WTC11 (cell line): ENCODE data around the gene GLRA2. TPM values are rescaled to one million over a fixed set of nuclear protein-coding genes. Genes with fewer than 3 reads are reported as not detected.
"Not testable (repeated sequence)": the region's sequence is repeated elsewhere in the genome, so short reads cannot be mapped to it uniquely, and the experiment has no call there.

Experiments used
- ATAC-seq: fragments of 200-7000 bp; cut with Tn5 transposase; 2 replicates; pipeline ENCODE4 v1.10.0; 2021; ENCODE audit warnings: mild to moderate bottlenecking, moderate library complexity
- CTCF ChIA-PET: fragments of 300-600 bp; sonication (Branson Sonifier 250); formaldehyde crosslinking; loops from one replicate; lab custom pipeline; 2021; ENCODE audit warnings: antibody characterized with exemption; lab: Charles Lee
- POLR2A ChIA-PET: fragments of 350-600 bp; sonication (Branson Sonifier 250); formaldehyde crosslinking; loops from one replicate; lab custom pipeline; 2021; ENCODE audit warnings: antibody characterized with exemption; lab: Charles Lee
- DNase-seq: peaks from one replicate; pipeline ENCODE4 v3.0.0; 2021; ENCODE audit warnings: low spot score
- H3K27ac Mint-ChIP-seq: 2 replicates; pipeline ENCODE4 v1.8.0; 2021; ENCODE audit warnings: mixed read lengths
- H3K27me3 Mint-ChIP-seq: 2 replicates; pipeline ENCODE4 v1.8.0; 2021; ENCODE audit warnings: low read depth, mild to moderate bottlenecking, moderate library complexity, mixed read lengths
- H3K36me3 Mint-ChIP-seq: 2 replicates; pipeline ENCODE4 v1.8.0; 2021; ENCODE audit warnings: mixed read lengths
- H3K4me1 Mint-ChIP-seq: 2 replicates; pipeline ENCODE4 v1.8.0; 2022; ENCODE audit warnings: mixed read lengths
- H3K4me3 Mint-ChIP-seq: 2 replicates; pipeline ENCODE4 v1.8.0; 2021; ENCODE audit warnings: mild to moderate bottlenecking, moderate library complexity, mixed read lengths
- H3K9me3 Mint-ChIP-seq: 2 replicates; pipeline ENCODE4 v1.8.0; 2021; ENCODE audit warnings: mixed read lengths
- CDX4 ChIP-seq: fragments of 250-450 bp; sonication (Bioruptor Pico); IDR thresholded peaks from 2 replicates; pipeline ENCODE4 v1.9.0; 2021; ENCODE audit warnings: moderate library complexity, mild to moderate bottlenecking, inconsistent platforms, borderline replicate concordance
- E2F1 ChIP-seq: sonication (generic); formaldehyde crosslinking; IDR thresholded peaks from 2 replicates; pipeline ENCODE4 v1.8.0; 2022; ENCODE audit warnings: mild to moderate bottlenecking, missing genetic modification reagents
- MLX ChIP-seq: sonication (generic); formaldehyde crosslinking; IDR thresholded peaks from 2 replicates; pipeline ENCODE4 v1.8.1; 2023; ENCODE audit warnings: mild to moderate bottlenecking, missing genetic modification reagents, moderate library complexity
- MXD4 ChIP-seq: fragments of 250-450 bp; sonication (Bioruptor Pico); IDR thresholded peaks from 2 replicates; pipeline ENCODE4 v1.8.0; 2021; ENCODE audit warnings: mild to moderate bottlenecking, moderate library complexity, borderline replicate concordance
- NFE2L1 ChIP-seq: sonication (generic); formaldehyde crosslinking; IDR thresholded peaks from 2 replicates; pipeline ENCODE4 v1.8.1; 2023; ENCODE audit warnings: missing genetic modification reagents
- NR1H2 ChIP-seq: sonication (generic); formaldehyde crosslinking; IDR thresholded peaks from 2 replicates; pipeline ENCODE4 v1.9.0; 2021; ENCODE audit warnings: mild to moderate bottlenecking, moderate library complexity, missing genetic modification reagents
- NR2C2 ChIP-seq: sonication (generic); formaldehyde crosslinking; IDR thresholded peaks from 2 replicates; pipeline ENCODE4 v1.8.0; 2022; ENCODE audit warnings: mild to moderate bottlenecking, missing genetic modification reagents
- SMAD3 ChIP-seq: sonication (generic); formaldehyde crosslinking; IDR thresholded peaks from 2 replicates; pipeline ENCODE4 v1.8.0; 2022; ENCODE audit warnings: missing genetic modification reagents, mild to moderate bottlenecking, borderline replicate concordance
- SMAD4 ChIP-seq: sonication (generic); formaldehyde crosslinking; IDR thresholded peaks from 2 replicates; pipeline ENCODE4 v1.8.0; 2022; ENCODE audit warnings: mild to moderate bottlenecking, missing genetic modification reagents
- TCF7 ChIP-seq: sonication (generic); formaldehyde crosslinking; IDR thresholded peaks from 2 replicates; pipeline ENCODE4 v1.8.0; 2022; ENCODE audit warnings: mild to moderate bottlenecking, low read depth, missing genetic modification reagents, moderate library complexity
- TEAD4 ChIP-seq: sonication (generic); formaldehyde crosslinking; IDR thresholded peaks from 2 replicates; pipeline ENCODE4 v1.8.0; 2022; ENCODE audit warnings: mild to moderate bottlenecking, missing genetic modification reagents
- ZBTB43 ChIP-seq: sonication (generic); formaldehyde crosslinking; IDR thresholded peaks from 2 replicates; pipeline ENCODE4 v1.8.1; 2023; ENCODE audit warnings: mild to moderate bottlenecking, missing genetic modification reagents
- ZNF425 ChIP-seq: fragments of 250-450 bp; sonication (Bioruptor Pico); conservative IDR thresholded peaks from 2 replicates; pipeline ENCODE4 v1.9.0; 2021; ENCODE audit warnings: mild to moderate bottlenecking
- ZSCAN18 ChIP-seq: fragments of 250-450 bp; sonication (Bioruptor Pico); IDR thresholded peaks from 2 replicates; pipeline ENCODE4 v2.1.2; 2022; ENCODE audit warnings: mild to moderate bottlenecking, moderate library complexity
- total RNA-seq: library from RNA; stranded (reverse); gene quantifications from 3 replicates; pipeline ENCODE4 v1.2.3, GENCODE V29; 2021

GLRA2 gene
- total RNA-seq, 1 experiment from 2014 or later, result not detected

GRCh38 chrX:14675500-14675899, 146.2 kb downstream of the GLRA2 start:
- Mint-ChIP-seq H3K4me3 (no peak overlapping the region), H3K27me3 (no peaks in the 10 kb centered on the region), H3K4me1 (no peaks in the 10 kb centered on the region), H3K36me3 (no peaks in the 10 kb centered on the region), H3K27ac (no peak overlapping the region), H3K9me3 (no peaks in the 10 kb centered on the region)
- DNase-seq, result no peak
- no peak for ATAC-seq
- CTCF ChIA-PET, result no interaction called here
- TF ChIP-seq ZNF425 (CRISPR knock-in tag), result no peak
- no peak for TF ChIP-seq TEAD4 (CRISPR knock-in tag)
- no peak for TF ChIP-seq ZBTB43 (CRISPR knock-in tag)
- TF ChIP-seq NR1H2, result no peak
- TF ChIP-seq ZSCAN18 (CRISPR knock-in tag), result no peak
- TF ChIP-seq NFE2L1 (CRISPR knock-in tag), result no peak
- POLR2A ChIA-PET, result no interaction called here

- no peak overlapping the region for H3K4me3 Mint-ChIP-seq
- no peaks in the 10 kb centered on the region for H3K36me3 Mint-ChIP-seq
Observed at GRCh38 chrX:14676431-14676830, 147.1 kb downstream of the GLRA2 start.

GRCh38 chrX:14688331-14688730, 159.0 kb downstream of the GLRA2 start:
- H3K36me3 Mint-ChIP-seq, result peaks cover 31% of the 10 kb centered on the region
- H3K27ac Mint-ChIP-seq, DNase-seq, H3K4me3 Mint-ChIP-seq, H3K27me3 Mint-ChIP-seq, H3K4me1 Mint-ChIP-seq, POLR2A ChIA-PET, ATAC-seq, CTCF ChIA-PET: not testable (repeated sequence)
- peaks cover 19% of the 10 kb centered on the region for H3K9me3 Mint-ChIP-seq

More at GRCh38 chrX:14676431-14676830, 147.1 kb downstream of the GLRA2 start:
- ChIA-PET CTCF (no interaction called here), POLR2A (no interaction called here)
- ATAC-seq (no peak), DNase-seq (no peak)
- no peaks in the 10 kb centered on the region for H3K9me3 Mint-ChIP-seq
- H3K27me3 Mint-ChIP-seq, result no peaks in the 10 kb centered on the region
- H3K27ac Mint-ChIP-seq, result no peak overlapping the region
- no peaks in the 10 kb centered on the region for H3K4me1 Mint-ChIP-seq
- TF ChIP-seq MXD4 (CRISPR knock-in tag) (no peak), SMAD3 (CRISPR knock-in tag) (no peak), NR2C2 (CRISPR knock-in tag) (no peak), TCF7 (CRISPR knock-in tag) (no peak), SMAD4 (CRISPR knock-in tag) (no peak), CDX4 (CRISPR knock-in tag) (no peak), E2F1 (CRISPR knock-in tag) (no peak), MLX (CRISPR knock-in tag) (no peak)
